Left renal cortex interstitium (tissue), 4 donors: ENCODE data around the gene SCMH1. TPM values are rescaled to one million over a fixed set of nuclear protein-coding genes. Genes with fewer than 3 reads are reported as not detected.

Experiments
- DNase-seq, 4 donors: peaks; one replicate each; pipeline ENCODE4 v3.0.0-alpha.2; 2013; ENCODE audit warnings: low read depth in 4 of 4, low spot score in 2 of 4, missing footprints in 1 of 4
- polyA plus RNA-seq, 4 donors: library from polyadenylated mRNA; unstranded; fragments of 120-200 nt; gene quantifications; one replicate each; pipeline ENCODE4 v1.2.1, GENCODE V29; 2013; ENCODE audit not compliant: insufficient read length in 4 of 4

SCMH1 gene
- polyA plus RNA-seq, 4 donors = 36.0 to 51.7 (median 40.0) TPM

GRCh38 chr1:41037116-41037903 lies 204.8 kb downstream of the SCMH1 start:
- no peak for DNase-seq

GRCh38 chr1:41033272-41033671 lies 208.8 kb downstream of the SCMH1 start:
- no peak for DNase-seq

- DNase-seq = no peak
Measured at GRCh38 chr1:41032147-41032546, 210.0 kb downstream of the SCMH1 start.

GRCh38 chr1:41030872-41031616 lies 211.1 kb downstream of the SCMH1 start:
- DNase-seq = no peak

- no peak for DNase-seq
Measured at GRCh38 chr1:41028034-41028642, 214.0 kb downstream of the SCMH1 start.

- no peak for DNase-seq
Measured at GRCh38 chr1:41025979-41026819, 215.9 kb downstream of the SCMH1 start.

GRCh38 chr1:41024953-41025352 lies 217.2 kb downstream of the SCMH1 start:
- DNase-seq = no peak

- no peak for DNase-seq
Measured at GRCh38 chr1:41023279-41023990, 218.7 kb downstream of the SCMH1 start.

GRCh38 chr1:41022424-41022823 lies 219.7 kb downstream of the SCMH1 start:
- no peak for DNase-seq

- DNase-seq = peak in 2 of 4 donors; percentile 23 to 47
Measured at GRCh38 chr1:41021526-41022308, 220.4 kb downstream of the SCMH1 start, which contains the start of gene SLFNL1. TSS of gene SLFNL1 (minus strand) at chr1:41021725. CDS start at chr1:41020660, 1,065 bp downstream.

- DNase-seq = no peak
Measured at GRCh38 chr1:41020654-41021053, 221.5 kb downstream of the SCMH1 start.

- DNase-seq = no peak
Measured at GRCh38 chr1:41020109-41020576, 222.0 kb downstream of the SCMH1 start.

GRCh38 chr1:41019353-41019745 lies 222.8 kb downstream of the SCMH1 start:
- DNase-seq = no peak

GRCh38 chr1:41018018-41018410 lies 224.1 kb downstream of the SCMH1 start:
- no peak for DNase-seq

- no peak for DNase-seq
Measured at GRCh38 chr1:41017141-41018017, 224.7 kb downstream of the SCMH1 start.

- no peak for DNase-seq
Measured at GRCh38 chr1:41015897-41016470, 226.1 kb downstream of the SCMH1 start.

- no peak for DNase-seq
Measured at GRCh38 chr1:41015281-41015896, 226.7 kb downstream of the SCMH1 start.
